GM12874 (cell line): ENCODE measurements around the gene ANKLE2.
A peak's percentile ranks its signal among the peaks of the same experiment; 100 is the strongest.

Experiments used
- CTCF ChIP-seq: IDR thresholded peaks from 2 replicates; pipeline ENCODE4 v1.5.1; 2011; ENCODE audit warnings: low read depth, mild to moderate bottlenecking, control low read depth, low read length, moderate library complexity; ENCODE audit not compliant: insufficient read depth

The ANKLE2 gene

GRCh38 chr12:132761032-132761920 is at the start of gene ANKLE2:
Gene ANKLE2, minus strand, starts transcription at chr12:132761832. Its CDS starts 34 bp downstream, at chr12:132761798.
- TF ChIP-seq CTCF = no peak

DNA sequence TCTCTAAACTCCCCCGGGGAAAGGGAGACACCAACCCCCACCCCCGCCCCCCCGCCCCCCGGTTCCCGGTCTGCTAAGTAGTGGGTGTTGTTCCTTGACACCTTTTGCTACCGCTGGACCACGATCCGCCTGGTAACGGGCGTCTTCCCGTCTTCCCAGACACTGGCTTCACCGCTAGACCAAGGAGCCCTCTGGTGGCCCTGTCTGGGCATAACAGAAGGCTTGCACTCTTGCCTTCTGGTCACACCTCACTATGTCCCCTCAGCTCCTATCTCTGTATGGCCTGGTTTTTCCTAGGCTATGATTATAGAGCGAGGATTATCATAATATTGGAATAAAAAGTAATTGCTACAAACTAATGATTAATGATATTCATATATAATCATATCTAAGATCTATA is 47.8 kb upstream of the ANKLE2 start:
- TF ChIP-seq CTCF = peak; percentile 35; the same call in 1 of the 2 replicates

DNA sequence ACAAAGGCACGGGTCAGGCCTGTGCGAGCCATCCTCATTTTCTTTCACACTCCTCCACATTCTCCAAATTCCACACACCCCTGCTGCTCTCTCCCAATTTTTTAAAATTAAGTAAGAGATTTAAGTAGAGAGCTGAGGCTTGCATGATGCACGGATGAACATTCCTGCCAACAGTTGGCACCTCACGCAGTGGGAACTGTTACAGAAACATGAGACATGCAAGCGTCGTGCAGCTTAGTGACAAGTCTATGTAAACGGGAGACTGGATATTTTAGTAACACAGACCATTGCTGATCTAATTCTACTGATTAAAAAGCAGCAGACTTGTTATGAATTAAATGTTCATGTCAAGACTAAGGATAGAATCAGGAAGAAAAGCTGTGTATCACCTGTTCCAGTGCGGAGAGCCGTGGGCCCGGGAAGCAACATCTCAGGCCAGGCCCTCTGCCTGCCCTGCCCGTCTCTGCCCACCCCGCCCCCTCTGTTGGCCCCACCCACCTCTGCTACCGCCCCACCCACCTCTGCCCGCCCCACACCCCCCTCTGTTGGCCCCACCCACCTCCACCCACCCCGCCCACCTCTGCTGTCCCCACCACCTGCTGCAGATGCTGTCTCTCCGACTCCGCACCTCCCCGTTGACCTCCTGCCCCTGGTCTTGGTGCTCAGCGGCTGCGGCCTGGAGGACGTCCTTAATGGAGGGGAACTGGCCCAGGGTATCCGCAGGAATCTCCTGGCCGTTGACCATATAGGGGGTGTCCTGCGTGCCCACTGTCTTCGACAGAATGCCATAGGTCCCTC is 45.9 kb upstream of the ANKLE2 start:
- no peak for TF ChIP-seq CTCF

- TF ChIP-seq CTCF = no peak
Measured at GRCh38 chr12:132806857-132807256, 45.2 kb upstream of the ANKLE2 start.

DNA sequence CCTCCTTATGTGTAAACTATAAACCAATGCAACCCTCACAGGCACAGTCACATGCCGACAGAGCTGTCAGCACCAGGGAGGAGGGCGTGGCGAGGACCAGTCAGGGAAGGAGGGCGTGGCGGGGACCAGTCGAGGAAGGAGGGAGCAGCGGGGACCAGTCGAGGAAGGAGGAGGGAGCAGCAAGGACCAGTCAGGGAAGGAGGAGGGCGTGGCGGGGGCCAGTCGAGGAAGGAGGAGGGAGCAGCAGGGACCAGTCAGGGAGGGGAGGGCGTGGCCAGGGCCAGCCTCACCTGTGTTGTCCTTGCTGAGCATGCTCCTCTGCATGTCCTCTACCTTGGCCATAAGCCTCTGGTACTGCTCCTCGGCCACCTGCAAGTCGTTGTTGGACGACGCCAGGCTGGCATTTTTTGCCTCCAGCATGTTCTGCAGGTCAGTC is 42.8 kb upstream of the ANKLE2 start:
- no peak for TF ChIP-seq CTCF

GRCh38 chr12:132803888-132804287 is 42.3 kb upstream of the ANKLE2 start:
- TF ChIP-seq CTCF = no peak

- TF ChIP-seq CTCF = no peak
Measured at GRCh38 chr12:132803125-132803524, 41.5 kb upstream of the ANKLE2 start.
